WTC11 (cell line): Measurements from ENCODE around the gene MAPKAP1. TPM values are rescaled to one million over a fixed set of nuclear protein-coding genes. Genes with fewer than 3 reads are reported as not detected.

ENCODE experiments used
- ATAC-seq: fragments of 200-7000 bp; cut with Tn5 transposase; 2 replicates; pipeline ENCODE4 v1.10.0; 2021; ENCODE audit warnings: mild to moderate bottlenecking, moderate library complexity
- CTCF ChIA-PET: fragments of 300-600 bp; sonication (Branson Sonifier 250); formaldehyde crosslinking; loops from one replicate; lab custom pipeline; 2021; ENCODE audit warnings: antibody characterized with exemption; lab: Charles Lee
- POLR2A ChIA-PET: fragments of 350-600 bp; sonication (Branson Sonifier 250); formaldehyde crosslinking; loops from one replicate; lab custom pipeline; 2021; ENCODE audit warnings: antibody characterized with exemption; lab: Charles Lee
- DNase-seq: peaks from one replicate; pipeline ENCODE4 v3.0.0; 2021; ENCODE audit warnings: low spot score
- H3K27ac Mint-ChIP-seq: 2 replicates; pipeline ENCODE4 v1.8.0; 2021; ENCODE audit warnings: mixed read lengths
- H3K27me3 Mint-ChIP-seq: 2 replicates; pipeline ENCODE4 v1.8.0; 2021; ENCODE audit warnings: low read depth, mild to moderate bottlenecking, moderate library complexity, mixed read lengths
- H3K36me3 Mint-ChIP-seq: 2 replicates; pipeline ENCODE4 v1.8.0; 2021; ENCODE audit warnings: mixed read lengths
- H3K4me1 Mint-ChIP-seq: 2 replicates; pipeline ENCODE4 v1.8.0; 2022; ENCODE audit warnings: mixed read lengths
- H3K4me3 Mint-ChIP-seq: 2 replicates; pipeline ENCODE4 v1.8.0; 2021; ENCODE audit warnings: mild to moderate bottlenecking, moderate library complexity, mixed read lengths
- H3K9me3 Mint-ChIP-seq: 2 replicates; pipeline ENCODE4 v1.8.0; 2021; ENCODE audit warnings: mixed read lengths
- ATF6 ChIP-seq: sonication (generic); formaldehyde crosslinking; IDR thresholded peaks from 2 replicates; pipeline ENCODE4 v1.8.1; 2023; ENCODE audit warnings: mild to moderate bottlenecking, missing genetic modification reagents
- CREB1 ChIP-seq: sonication (generic); formaldehyde crosslinking; IDR thresholded peaks from 2 replicates; pipeline ENCODE4 v1.8.0; 2023; ENCODE audit warnings: mild to moderate bottlenecking, missing genetic modification reagents
- EMX1 ChIP-seq: fragments of 250-450 bp; sonication (Bioruptor Pico); IDR thresholded peaks from 2 replicates; pipeline ENCODE4 v1.8.0; 2021; ENCODE audit warnings: mild to moderate bottlenecking
- ERG ChIP-seq: fragments of 250-450 bp; sonication (Bioruptor Pico); IDR thresholded peaks from 2 replicates; pipeline ENCODE4 v1.8.0; 2021; ENCODE audit warnings: mild to moderate bottlenecking
- ESRRA ChIP-seq: sonication (generic); formaldehyde crosslinking; IDR thresholded peaks from 2 replicates; pipeline ENCODE4 v1.8.1; 2022; ENCODE audit warnings: mild to moderate bottlenecking, missing genetic modification reagents, borderline replicate concordance
- JUN ChIP-seq: sonication (generic); formaldehyde crosslinking; IDR thresholded peaks from 2 replicates; pipeline ENCODE4 v1.8.0; 2023; ENCODE audit warnings: mild to moderate bottlenecking, missing genetic modification reagents
- MLX ChIP-seq: sonication (generic); formaldehyde crosslinking; IDR thresholded peaks from 2 replicates; pipeline ENCODE4 v1.8.1; 2023; ENCODE audit warnings: mild to moderate bottlenecking, missing genetic modification reagents, moderate library complexity
- NR1H2 ChIP-seq: sonication (generic); formaldehyde crosslinking; IDR thresholded peaks from 2 replicates; pipeline ENCODE4 v1.9.0; 2021; ENCODE audit warnings: mild to moderate bottlenecking, moderate library complexity, missing genetic modification reagents
- PREB ChIP-seq: sonication (generic); formaldehyde crosslinking; IDR thresholded peaks from 2 replicates; pipeline ENCODE4 v1.8.1; 2022; ENCODE audit warnings: mild to moderate bottlenecking, missing genetic modification reagents, moderate library complexity, borderline replicate concordance
- PRRX2 ChIP-seq: fragments of 250-450 bp; sonication (Bioruptor Pico); IDR thresholded peaks from 2 replicates; pipeline ENCODE4 v1.8.0; 2021; ENCODE audit warnings: mild to moderate bottlenecking
- RORB ChIP-seq: fragments of 250-450 bp; sonication (Bioruptor Pico); IDR thresholded peaks from 2 replicates; pipeline ENCODE4 v1.9.0; 2021; ENCODE audit warnings: mild to moderate bottlenecking
- SMAD3 ChIP-seq: sonication (generic); formaldehyde crosslinking; IDR thresholded peaks from 2 replicates; pipeline ENCODE4 v1.8.0; 2022; ENCODE audit warnings: missing genetic modification reagents, mild to moderate bottlenecking, borderline replicate concordance
- SMAD4 ChIP-seq: sonication (generic); formaldehyde crosslinking; IDR thresholded peaks from 2 replicates; pipeline ENCODE4 v1.8.0; 2022; ENCODE audit warnings: mild to moderate bottlenecking, missing genetic modification reagents
- TCF7 ChIP-seq: sonication (generic); formaldehyde crosslinking; IDR thresholded peaks from 2 replicates; pipeline ENCODE4 v1.8.0; 2022; ENCODE audit warnings: mild to moderate bottlenecking, low read depth, missing genetic modification reagents, moderate library complexity
- TEAD4 ChIP-seq: sonication (generic); formaldehyde crosslinking; IDR thresholded peaks from 2 replicates; pipeline ENCODE4 v1.8.0; 2022; ENCODE audit warnings: mild to moderate bottlenecking, missing genetic modification reagents
- ZBTB21 ChIP-seq: sonication (generic); formaldehyde crosslinking; IDR thresholded peaks from 2 replicates; pipeline ENCODE4 v1.8.1; 2023; ENCODE audit warnings: mild to moderate bottlenecking, missing genetic modification reagents, borderline replicate concordance
- ZNF219 ChIP-seq: sonication (generic); formaldehyde crosslinking; IDR thresholded peaks from 2 replicates; pipeline ENCODE4 v1.8.0; 2023; ENCODE audit warnings: missing genetic modification reagents, mild to moderate bottlenecking, borderline replicate concordance
- ZNF281 ChIP-seq: sonication (generic); formaldehyde crosslinking; IDR thresholded peaks from 2 replicates; pipeline ENCODE4 v1.8.0; 2023; ENCODE audit warnings: mild to moderate bottlenecking, missing genetic modification reagents
- ZNF512 ChIP-seq: sonication (generic); formaldehyde crosslinking; IDR thresholded peaks from 2 replicates; pipeline ENCODE4 v1.8.1; 2022; ENCODE audit warnings: missing genetic modification reagents, borderline replicate concordance
- total RNA-seq: library from RNA; stranded (reverse); gene quantifications from 3 replicates; pipeline ENCODE4 v1.2.3, GENCODE V29; 2021

MAPKAP1 gene
- total RNA-seq, 1 experiment from 2014 or later = 111 TPM

GRCh38 chr9:125544484-125544883 lies 162.5 kb downstream of the MAPKAP1 start:
- ChIA-PET CTCF (interaction anchor here (0.7 kb wide), 1 partner anchor 14 kb away, joined by 3 read pairs; no protein-coding TSS in a partner anchor), POLR2A (no interaction called here)
- no peak for DNase-seq
- H3K27me3 Mint-ChIP-seq = no peaks in the 10 kb centered on the region
- no peak overlapping the region for H3K4me3 Mint-ChIP-seq
- no peaks in the 10 kb centered on the region for H3K36me3 Mint-ChIP-seq
- peaks cover 13% of the 10 kb centered on the region for H3K4me1 Mint-ChIP-seq
- no peak overlapping the region for H3K27ac Mint-ChIP-seq
- ATAC-seq = no peak
- no peaks in the 10 kb centered on the region for H3K9me3 Mint-ChIP-seq
- TF ChIP-seq CREB1 (CRISPR knock-in tag) (no peak), JUN (CRISPR knock-in tag) (no peak), ZNF219 (CRISPR knock-in tag) (no peak), PREB (no peak), ZBTB21 (CRISPR knock-in tag) (no peak), SMAD4 (CRISPR knock-in tag) (no peak), NR1H2 (no peak), SMAD3 (CRISPR knock-in tag) (no peak), RORB (CRISPR knock-in tag) (no peak)

GRCh38 chr9:125541840-125542243 lies 165.2 kb downstream of the MAPKAP1 start:
- ChIA-PET POLR2A (no interaction called here), CTCF (interaction anchor here (0.6 kb wide), 2 partner anchors 11 to 55 kb away, joined by 3 read pairs; no protein-coding TSS in a partner anchor)
- Mint-ChIP-seq H3K27me3 (no peaks in the 10 kb centered on the region), H3K9me3 (no peaks in the 10 kb centered on the region), H3K4me1 (peaks cover 9% of the 10 kb centered on the region), H3K27ac (no peak overlapping the region), H3K36me3 (no peaks in the 10 kb centered on the region), H3K4me3 (no peak overlapping the region)
- ATAC-seq = no peak
- no peak for TF ChIP-seq TCF7
- no peak for TF ChIP-seq PREB
- no peak for TF ChIP-seq ERG (CRISPR knock-in tag)
- TF ChIP-seq MLX (CRISPR knock-in tag) = no peak
- no peak for TF ChIP-seq ZNF512 (CRISPR knock-in tag)
- TF ChIP-seq EMX1 = no peak
- TF ChIP-seq ESRRA = no peak
- no peak for TF ChIP-seq TEAD4 (CRISPR knock-in tag)
- no peak for TF ChIP-seq PRRX2
- no peak for TF ChIP-seq ATF6 (CRISPR knock-in tag)
- no peak for TF ChIP-seq ZBTB21 (CRISPR knock-in tag)
- no peak for TF ChIP-seq ZNF281 (CRISPR knock-in tag)
- DNase-seq = no peak
